Endothelial cell (in vitro differentiated cells): ENCODE measurements around the gene ACTG2. TPM values are rescaled to one million over a fixed set of nuclear protein-coding genes. Genes with fewer than 3 reads are reported as not detected.

ENCODE experiments used
- DNase-seq: peaks from one replicate; pipeline ENCODE4 v3.0.0; 2021; ENCODE audit warnings: low spot score
- H3K27ac Mint-ChIP-seq: one replicate; pipeline ENCODE4 v1.8.0; 2021; ENCODE audit warnings: mixed read lengths, inconsistent platforms; ENCODE audit not compliant: unreplicated experiment
- H3K27me3 Mint-ChIP-seq: one replicate; pipeline ENCODE4 v1.8.0; 2021; ENCODE audit warnings: mild to moderate bottlenecking, moderate library complexity, mixed read lengths, inconsistent platforms; ENCODE audit not compliant: unreplicated experiment
- H3K36me3 Mint-ChIP-seq: one replicate; pipeline ENCODE4 v1.8.0; 2021; ENCODE audit warnings: mild to moderate bottlenecking, low read depth, mixed read lengths, inconsistent platforms; ENCODE audit not compliant: unreplicated experiment
- H3K4me1 Mint-ChIP-seq: one replicate; pipeline ENCODE4 v1.8.0; 2021; ENCODE audit warnings: mild to moderate bottlenecking, mixed read lengths, inconsistent platforms; ENCODE audit not compliant: unreplicated experiment
- H3K4me3 Mint-ChIP-seq: one replicate; pipeline ENCODE4 v1.8.0; 2021; ENCODE audit warnings: mild to moderate bottlenecking, mixed read lengths, inconsistent platforms; ENCODE audit not compliant: unreplicated experiment
- H3K9me3 Mint-ChIP-seq: one replicate; pipeline ENCODE4 v1.8.0; 2021; ENCODE audit warnings: mixed read lengths, inconsistent platforms; ENCODE audit not compliant: unreplicated experiment
- total RNA-seq: library from RNA; stranded (reverse); fragmentation: NEBNext Ultra II Directional; extraction: Animal tissue kit (Norgen Biotek cat#: 25700); gene quantifications from one replicate; pipeline ENCODE4 v1.2.1, GENCODE V29; 2021; ENCODE audit not compliant: unreplicated experiment
- TF ChIP-seq, protein P1 (sequence below): fragments of 200-600 bp; sonication (generic); IDR thresholded peaks from one replicate; pipeline ENCODE4 v1.5.0; 2021; ENCODE audit warnings: antibody characterized with exemption; ENCODE audit not compliant: unreplicated experiment

Gene ACTG2
- total RNA-seq, 1 donor from 2014 or later = 8.3 TPM

DNA sequence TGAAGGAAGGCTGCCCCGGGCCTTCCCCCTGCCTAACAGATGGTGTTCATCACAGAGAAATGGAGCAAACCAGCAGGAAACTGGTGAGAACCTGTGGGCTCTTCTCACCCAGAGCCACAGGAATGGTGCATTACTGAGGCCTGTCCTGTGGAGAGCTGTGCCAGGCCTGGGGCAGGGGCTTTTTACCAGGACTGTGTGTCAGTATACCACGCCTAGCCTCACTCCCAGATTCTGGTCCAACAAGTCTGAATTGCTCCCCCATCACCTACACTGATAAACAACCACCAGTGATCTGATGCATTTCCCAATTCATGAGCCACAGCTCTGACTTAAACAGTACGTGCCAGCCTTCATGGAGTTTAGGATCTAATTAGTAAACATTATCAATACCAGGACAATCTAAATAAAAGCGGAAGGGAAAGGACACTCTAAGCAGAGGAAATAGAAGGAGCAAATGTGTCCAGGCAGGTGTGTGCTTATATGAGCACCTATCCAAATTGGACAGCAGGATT, 24.9 kb downstream of the ACTG2 start:
- TF ChIP-seq, protein P1, sequence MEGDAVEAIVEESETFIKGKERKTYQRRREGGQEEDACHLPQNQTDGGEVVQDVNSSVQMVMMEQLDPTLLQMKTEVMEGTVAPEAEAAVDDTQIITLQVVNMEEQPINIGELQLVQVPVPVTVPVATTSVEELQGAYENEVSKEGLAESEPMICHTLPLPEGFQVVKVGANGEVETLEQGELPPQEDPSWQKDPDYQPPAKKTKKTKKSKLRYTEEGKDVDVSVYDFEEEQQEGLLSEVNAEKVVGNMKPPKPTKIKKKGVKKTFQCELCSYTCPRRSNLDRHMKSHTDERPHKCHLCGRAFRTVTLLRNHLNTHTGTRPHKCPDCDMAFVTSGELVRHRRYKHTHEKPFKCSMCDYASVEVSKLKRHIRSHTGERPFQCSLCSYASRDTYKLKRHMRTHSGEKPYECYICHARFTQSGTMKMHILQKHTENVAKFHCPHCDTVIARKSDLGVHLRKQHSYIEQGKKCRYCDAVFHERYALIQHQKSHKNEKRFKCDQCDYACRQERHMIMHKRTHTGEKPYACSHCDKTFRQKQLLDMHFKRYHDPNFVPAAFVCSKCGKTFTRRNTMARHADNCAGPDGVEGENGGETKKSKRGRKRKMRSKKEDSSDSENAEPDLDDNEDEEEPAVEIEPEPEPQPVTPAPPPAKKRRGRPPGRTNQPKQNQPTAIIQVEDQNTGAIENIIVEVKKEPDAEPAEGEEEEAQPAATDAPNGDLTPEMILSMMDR = no peak
- Mint-ChIP-seq H3K9me3 (no peaks in the 10 kb centered on the region), H3K27ac (no peak overlapping the region), H3K4me3 (no peak overlapping the region), H3K36me3 (no peaks in the 10 kb centered on the region), H3K4me1 (peaks cover 12% of the 10 kb centered on the region), H3K27me3 (peaks cover 5% of the 10 kb centered on the region)
- DNase-seq = no peak

DNA sequence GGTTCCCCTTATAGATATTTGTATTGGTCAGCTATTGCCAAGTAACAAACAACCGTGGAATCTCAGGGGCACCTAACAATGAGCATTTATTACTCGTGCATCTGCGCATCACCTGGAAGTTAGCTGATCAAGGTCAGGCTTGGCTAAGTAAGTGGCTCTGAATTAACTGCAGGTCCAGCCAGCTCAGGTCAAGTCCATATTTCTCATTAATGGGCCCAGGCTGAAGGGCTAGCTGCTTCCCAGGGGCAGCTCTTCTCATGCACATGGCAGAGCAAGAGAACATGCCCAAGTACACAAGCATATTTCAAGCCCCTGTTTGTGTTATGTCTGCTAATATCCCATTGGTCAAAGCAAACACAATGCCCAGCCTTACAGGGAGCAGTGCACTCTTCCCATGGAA, 26.0 kb downstream of the ACTG2 start:
- no peak overlapping the region for H3K4me3 Mint-ChIP-seq
- H3K9me3 Mint-ChIP-seq = no peaks in the 10 kb centered on the region
- no peaks in the 10 kb centered on the region for H3K36me3 Mint-ChIP-seq
- TF ChIP-seq, protein P1 = no peak
- H3K4me1 Mint-ChIP-seq = peaks cover 12% of the 10 kb centered on the region
- no peak overlapping the region for H3K27ac Mint-ChIP-seq
- peaks cover 5% of the 10 kb centered on the region for H3K27me3 Mint-ChIP-seq
- no peak for DNase-seq

GRCh38 chr2:73919596-73920228, 26.9 kb downstream of the ACTG2 start:
- Mint-ChIP-seq H3K36me3 (no peaks in the 10 kb centered on the region), H3K4me3 (no peak overlapping the region), H3K27ac (no peak overlapping the region), H3K9me3 (no peaks in the 10 kb centered on the region), H3K4me1 (peaks cover 9% of the 10 kb centered on the region), H3K27me3 (peaks cover 5% of the 10 kb centered on the region)
- TF ChIP-seq, protein P1 = no peak
- no peak for DNase-seq

DNA sequence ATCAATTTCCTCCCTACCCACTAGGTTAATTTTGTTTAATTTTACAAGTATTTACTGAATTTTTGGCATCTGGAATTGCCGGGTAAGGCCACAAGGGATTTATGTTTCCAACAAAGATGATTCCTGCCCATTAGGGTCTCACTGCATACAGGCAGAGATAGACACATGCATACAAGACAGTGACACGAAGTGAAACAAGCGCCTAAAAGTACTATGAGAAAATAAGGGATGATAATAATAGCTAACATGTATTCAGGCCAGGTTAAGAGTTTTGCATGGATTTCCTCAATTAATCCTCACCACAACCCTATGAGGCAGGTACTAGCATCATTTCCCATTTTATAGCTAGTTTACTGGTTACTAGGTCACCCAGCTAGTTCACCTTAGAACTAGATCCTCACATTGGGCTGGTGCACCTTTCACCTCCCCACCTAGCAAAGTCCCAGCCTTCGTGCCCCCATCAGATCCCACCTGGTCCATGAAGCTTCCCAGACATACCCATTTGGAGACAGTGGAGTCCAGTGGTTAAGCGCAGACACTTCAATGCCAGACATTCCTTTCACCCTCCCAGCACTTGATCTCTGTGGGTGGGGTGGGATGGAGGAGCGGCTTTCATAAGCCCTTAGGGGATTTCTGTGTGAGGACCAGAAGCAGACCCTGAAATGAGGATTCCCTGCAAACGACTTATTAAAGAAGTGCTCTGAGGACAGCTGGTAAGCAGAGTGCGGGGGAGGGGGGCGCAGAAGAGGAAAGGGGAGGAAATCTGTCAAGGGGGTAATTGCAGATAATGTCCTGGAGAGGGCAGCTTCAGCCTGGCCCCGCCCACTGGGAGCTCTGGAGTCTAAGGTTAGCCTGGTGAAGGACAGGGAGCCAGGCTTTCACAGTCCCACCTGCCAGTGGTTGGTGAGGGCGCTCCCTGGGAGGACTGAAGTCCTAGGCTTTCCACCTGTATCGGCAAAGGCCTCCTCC, 28.1 kb downstream of the ACTG2 start:
- peak; percentile 68 for DNase-seq
- H3K36me3 Mint-ChIP-seq = peaks cover under 1% of the 10 kb centered on the region
- TF ChIP-seq, protein P1 = peak; percentile 36
- peaks cover 6% of the 10 kb centered on the region for H3K4me1 Mint-ChIP-seq
- no peak overlapping the region for H3K27ac Mint-ChIP-seq
- no peak overlapping the region for H3K4me3 Mint-ChIP-seq
- H3K9me3 Mint-ChIP-seq = no peaks in the 10 kb centered on the region
- H3K27me3 Mint-ChIP-seq = peaks cover 5% of the 10 kb centered on the region
